ENCODE measurements around the gene KNSTRN. TPM values are rescaled to one million over a fixed set of nuclear protein-coding genes. Genes with fewer than 3 reads are reported as not detected.

KNSTRN gene
- total and polyA plus RNA-seq, 2 of the 4 experiments (the other 2 are of a cell fraction) = 33.1 to 73.5 TPM

DNA sequence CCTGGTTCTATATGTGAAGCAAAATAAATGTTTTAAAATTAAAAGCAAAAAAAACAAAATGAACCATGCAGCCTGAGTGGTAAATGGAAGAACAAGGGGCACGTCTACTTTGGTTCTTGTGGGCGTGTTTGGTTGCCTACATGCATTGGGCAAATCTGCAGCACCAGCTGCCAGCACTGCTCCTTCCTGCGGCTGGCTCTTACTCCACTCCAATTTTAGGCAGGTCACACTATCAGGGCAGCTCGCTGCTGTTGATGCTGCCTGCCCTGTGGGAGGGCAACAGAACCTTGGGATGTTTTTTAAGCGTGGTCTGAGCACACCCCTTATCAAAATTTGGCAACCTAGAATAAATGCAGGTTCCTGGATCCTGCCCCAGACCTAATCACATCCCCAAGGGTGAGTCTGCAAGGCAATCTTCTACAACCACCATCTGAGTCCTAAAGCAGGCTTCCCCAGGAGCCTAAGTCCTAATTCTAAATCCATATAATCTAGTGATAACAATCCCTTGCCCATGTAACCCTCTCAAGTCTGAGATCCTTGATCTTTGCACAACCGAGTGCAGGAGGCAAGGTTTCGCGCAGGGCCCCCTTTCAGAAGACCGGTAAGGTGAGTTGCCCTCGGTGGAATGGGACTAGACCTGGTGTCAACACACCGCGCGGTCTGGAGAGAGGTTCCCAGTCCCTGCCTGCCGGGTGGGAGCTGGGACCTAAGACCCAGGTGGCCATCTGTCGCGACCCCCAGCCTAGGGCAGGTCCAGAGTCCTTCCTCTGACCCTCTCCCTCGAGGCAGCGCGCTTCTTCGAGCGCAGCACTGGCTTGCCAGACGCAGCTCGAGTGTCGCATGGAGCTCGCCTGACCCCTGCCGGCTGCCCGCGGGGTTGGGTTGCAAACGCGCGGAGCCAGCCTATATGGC is 39.0 kb downstream of the KNSTRN start (continued):
- peak; percentile 93 for TF ChIP-seq CTCF (conservative IDR thresholded peaks at IDR 0.05; ENCODE audit: low read depth, low read length)
- TF ChIP-seq CHD1 (IDR thresholded peaks at IDR 0.05; ENCODE audit: low read depth, low read length) = no peak
- TF ChIP-seq SMC3 (IDR thresholded peaks at IDR 0.05; ENCODE audit: low read depth, low read length) = peak; percentile 88
